Smooth muscle cell (in vitro differentiated cells): Measurements from ENCODE around the gene PALLD. TPM values are rescaled to one million over a fixed set of nuclear protein-coding genes. Genes with fewer than 3 reads are reported as not detected.

ENCODE experiments used
- DNase-seq: peaks from one replicate; lab custom pipeline; 2025; ENCODE audit not compliant: unreplicated experiment; lab: John Stamatoyannopoulos, UW
- H2AFZ ChIP-seq: fragments of 200-600 bp; sonication (generic); 2 replicates; pipeline ENCODE4 v1.6.0; 2016; ENCODE audit warnings: antibody characterized with exemption, low read depth, mild to moderate bottlenecking
- H3F3A ChIP-seq: fragments of 200-600 bp; sonication (generic); 2 replicates; pipeline ENCODE4 v1.6.0; 2017; ENCODE audit warnings: antibody characterized with exemption, low read depth
- H3K27ac ChIP-seq: fragments of 200-600 bp; sonication (generic); 2 replicates; pipeline ENCODE4 v1.5.1; 2016; ENCODE audit warnings: low read depth, mild to moderate bottlenecking
- H3K27me3 ChIP-seq: fragments of 200-600 bp; sonication (generic); 2 replicates; pipeline ENCODE4 v1.6.1; 2016; ENCODE audit warnings: low read depth, mild to moderate bottlenecking
- H3K36me3 ChIP-seq: fragments of 200-600 bp; sonication (generic); 2 replicates; pipeline ENCODE4 v1.5.1; 2016; ENCODE audit warnings: low read depth
- H3K4me1 ChIP-seq: fragments of 200-600 bp; sonication (generic); 2 replicates; pipeline ENCODE4 v1.5.1; 2016; ENCODE audit warnings: low read depth
- H3K4me2 ChIP-seq: fragments of 200-600 bp; sonication (generic); 2 replicates; pipeline ENCODE4 v1.6.0; 2016; ENCODE audit warnings: mild to moderate bottlenecking
- H3K4me3 ChIP-seq: fragments of 200-600 bp; sonication (generic); 2 replicates; pipeline ENCODE4 v1.5.1; 2016; ENCODE audit warnings: mild to moderate bottlenecking
- H3K79me2 ChIP-seq: fragments of 200-600 bp; sonication (generic); 2 replicates; pipeline ENCODE4 v1.6.0; 2016; ENCODE audit warnings: low read depth, mild to moderate bottlenecking
- H3K9ac ChIP-seq: fragments of 200-600 bp; sonication (generic); 2 replicates; pipeline ENCODE4 v1.6.0; 2016; ENCODE audit warnings: low read depth
- H3K9me3 ChIP-seq: fragments of 200-600 bp; sonication (generic); replicated peaks from 2 replicates; pipeline ENCODE4 v1.5.1; 2016; ENCODE audit warnings: low read depth
- H4K20me1 ChIP-seq: fragments of 200-600 bp; sonication (generic); 2 replicates; pipeline ENCODE4 v1.6.0; 2016; ENCODE audit warnings: low read depth
- CTCF ChIP-seq: fragments of 200-600 bp; sonication (generic); IDR thresholded peaks from 2 replicates; pipeline ENCODE4 v1.5.1; 2017; ENCODE audit warnings: borderline replicate concordance, mild to moderate bottlenecking, antibody characterized with exemption; ENCODE audit not compliant: insufficient read depth, poor library complexity, severe bottlenecking
- WGBS: methylation state at CpG from one replicate; pipeline ENCODE4 v1.1.7; 2016; ENCODE audit warnings: low lambda C conversion rate; 5-methylcytosine and 5-hydroxymethylcytosine counted together
- polyA plus RNA-seq: library from polyadenylated mRNA; unstranded; fragments of >200 nt; fragmentation: Nextera tagmentation; extraction: Ambion mirVana; gene quantifications from 2 replicates; pipeline ENCODE4 v1.2.1, GENCODE V29; 2016
- total RNA-seq: library from RNA; depleted of rRNA; stranded (reverse); fragments of >200 nt; gene quantifications from 2 replicates; pipeline ENCODE4 v1.2.3, GENCODE V29; 2014

The PALLD gene
- total and polyA plus RNA-seq, 2 experiments from 2014 or later = 354 to 415 TPM

- H4K20me1 ChIP-seq = no peaks in the 10 kb centered on the region
- H3K36me3 ChIP-seq = no peaks in the 10 kb centered on the region
- no peak for TF ChIP-seq CTCF
These were observed 9.2 kb downstream of the PALLD start for GRCh38 chr4:168506014-168506413.

DNA sequence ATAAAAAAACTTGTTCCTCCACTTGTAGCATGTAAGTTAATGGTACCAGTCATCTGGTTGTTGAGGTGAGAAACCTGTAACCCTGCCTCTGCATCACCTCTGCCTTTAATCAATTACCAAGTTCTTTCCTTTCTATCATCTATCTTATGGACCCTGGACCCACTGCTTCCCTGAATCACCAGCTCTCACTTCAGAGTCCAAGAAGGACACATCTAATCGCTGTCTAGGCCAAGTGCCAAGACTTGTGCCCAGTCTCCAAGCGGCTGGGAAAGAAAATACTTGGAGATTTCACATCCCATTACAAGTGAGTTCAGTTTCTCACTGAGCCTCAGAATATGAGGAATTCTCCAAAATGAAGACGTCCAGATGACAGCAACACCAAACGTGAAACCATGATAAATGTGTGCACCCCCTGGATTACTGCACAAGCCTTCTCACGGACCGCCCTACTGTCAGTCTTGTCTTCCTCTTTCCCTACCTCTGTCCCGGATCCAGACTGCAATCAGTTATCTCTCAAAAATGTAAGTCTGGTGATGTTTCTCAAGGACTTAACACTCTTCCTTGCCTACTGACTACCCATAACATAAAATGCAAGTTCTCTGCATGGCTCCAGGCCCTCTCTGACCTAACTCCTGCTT lies 10.4 kb downstream of the PALLD start:
- Histone ChIP-seq H3K79me2 (no peaks in the 10 kb centered on the region), H3K27me3 (no peaks in the 10 kb centered on the region), H3K4me1 (no peaks in the 10 kb centered on the region), H3K9me3 (no peaks in the 10 kb centered on the region), H3K27ac (no peak overlapping the region), H3K9ac (no peak overlapping the region), H2AFZ (no peak overlapping the region), H3K4me3 (no peak overlapping the region), H3K4me2 (no peak overlapping the region), H3K36me3 (no peaks in the 10 kb centered on the region), H4K20me1 (no peaks in the 10 kb centered on the region), H3F3A (no peaks in the 10 kb centered on the region)
- TF ChIP-seq CTCF = no peak
- DNase-seq = no peak
- 87% methylated on average over 7 of the region's 7 CpGs for WGBS

More at GRCh38 chr4:168506014-168506413, 9.2 kb downstream of the PALLD start:
- no peaks in the 10 kb centered on the region for H3F3A ChIP-seq
- 94% methylated on average over 1 of the region's 1 CpG for WGBS
- no peak overlapping the region for H2AFZ ChIP-seq
- no peaks in the 10 kb centered on the region for H3K79me2 ChIP-seq
- no peak overlapping the region for H3K4me2 ChIP-seq
- H3K27me3 ChIP-seq = no peaks in the 10 kb centered on the region
- H3K9me3 ChIP-seq = no peaks in the 10 kb centered on the region
- no peak overlapping the region for H3K4me3 ChIP-seq
- no peak overlapping the region for H3K9ac ChIP-seq
- no peak for DNase-seq
- H3K4me1 ChIP-seq = no peaks in the 10 kb centered on the region
- H3K27ac ChIP-seq = no peak overlapping the region

GRCh38 chr4:168508683-168509082 lies 11.8 kb downstream of the PALLD start:
- H3F3A ChIP-seq = no peaks in the 10 kb centered on the region
- DNase-seq = no peak
- no peaks in the 10 kb centered on the region for H3K4me1 ChIP-seq
- H3K27ac ChIP-seq = no peak overlapping the region
- H3K27me3 ChIP-seq = no peaks in the 10 kb centered on the region
- H3K4me2 ChIP-seq = no peak overlapping the region
- 85% methylated on average over 3 of the region's 3 CpGs for WGBS
- no peak overlapping the region for H3K4me3 ChIP-seq
- TF ChIP-seq CTCF = no peak
- H4K20me1 ChIP-seq = no peaks in the 10 kb centered on the region
- H3K9ac ChIP-seq = no peak overlapping the region
- H3K36me3 ChIP-seq = no peaks in the 10 kb centered on the region
- no peaks in the 10 kb centered on the region for H3K9me3 ChIP-seq
- H2AFZ ChIP-seq = no peak overlapping the region
- no peaks in the 10 kb centered on the region for H3K79me2 ChIP-seq

- no peak for TF ChIP-seq CTCF
- Histone ChIP-seq H3K36me3 (no peaks in the 10 kb centered on the region), H4K20me1 (no peaks in the 10 kb centered on the region), H3K9me3 (no peaks in the 10 kb centered on the region), H3K4me2 (peak overlapping the region; percentile 37), H3K27ac (peak overlapping the region; percentile 39), H2AFZ (no peak overlapping the region), H3K4me1 (no peaks in the 10 kb centered on the region), H3K4me3 (no peak overlapping the region), H3K79me2 (no peaks in the 10 kb centered on the region), H3K27me3 (no peaks in the 10 kb centered on the region), H3F3A (no peaks in the 10 kb centered on the region), H3K9ac (no peak overlapping the region)
- 59% methylated on average over 4 of the region's 4 CpGs for WGBS
- DNase-seq = no peak
These were observed 12.9 kb downstream of the PALLD start for GRCh38 chr4:168509786-168510185.
